Skeletal muscle tissue (tissue), 4 donors: Measurements from ENCODE around the gene KLK12. TPM values are rescaled to one million over a fixed set of nuclear protein-coding genes. Genes with fewer than 3 reads are reported as not detected.
"Not testable (repeated sequence)": the region's sequence is repeated elsewhere in the genome, so short reads cannot be mapped to it uniquely, and the experiment has no call there.

Experiments used
- H3K27ac ChIP-seq: one replicate; pipeline ENCODE4 v1.7.0; 2013; ENCODE audit warnings: mild to moderate bottlenecking, low read depth, low read length, inconsistent platforms
- H3K27me3 ChIP-seq, 3 donors: one replicate each; pipeline ENCODE4 v1.7.0; 2013; ENCODE audit warnings: low read length in 3 of 3; ENCODE audit not compliant: control insufficient read depth in 3 of 3, insufficient read depth in 3 of 3
- H3K36me3 ChIP-seq, 3 donors: one replicate each; pipeline ENCODE4 v1.7.0; 2013; ENCODE audit warnings: low read length in 3 of 3; ENCODE audit not compliant: control insufficient read depth in 3 of 3, insufficient read depth in 3 of 3
- H3K4me1 ChIP-seq, 3 donors: one replicate each; pipeline ENCODE4 v1.7.0; 2013; ENCODE audit warnings: low read length in 3 of 3, mild to moderate bottlenecking in 3 of 3; ENCODE audit not compliant: control insufficient read depth in 3 of 3, insufficient read depth in 3 of 3
- H3K4me3 ChIP-seq, 3 donors: one replicate each; pipeline ENCODE4 v1.7.0; 2013; ENCODE audit warnings: low read length in 3 of 3
- H3K9ac ChIP-seq, 3 donors: one replicate each; pipeline ENCODE4 v1.7.0; 2013; ENCODE audit warnings: low read length in 3 of 3, mild to moderate bottlenecking in 3 of 3, moderate library complexity in 2 of 3, low read depth in 1 of 3
- H3K9me3 ChIP-seq, 3 donors: one replicate each; pipeline ENCODE4 v1.7.0; 2013; ENCODE audit warnings: low read length in 3 of 3; ENCODE audit not compliant: control insufficient read depth in 3 of 3
- total RNA-seq: library from RNA; depleted of rRNA; stranded (reverse); fragments of >200 nt; gene quantifications from one replicate; pipeline ENCODE4 v1.2.3, GENCODE V29; 2014
- donor health status: Osteomylitis.

Gene KLK12
- total RNA-seq, 1 donor from 2014 or later = not detected

GRCh38 chr19:51000426-51000825, 34.4 kb downstream of the KLK12 start:
- H3K4me3 ChIP-seq = no peak overlapping the region
- no peaks in the 10 kb centered on the region for H3K36me3 ChIP-seq
- peaks cover 0 to 6% (median 0%) of the 10 kb centered on the region in 3 donors for H3K9me3 ChIP-seq
- no peak overlapping the region for H3K27ac ChIP-seq
- H3K9ac ChIP-seq = no peak overlapping the region
- peaks cover 0 to 27% (median 17%) of the 10 kb centered on the region in 3 donors for H3K27me3 ChIP-seq
- H3K4me1 ChIP-seq = no peaks in the 10 kb centered on the region

GRCh38 chr19:50998686-50999085, 36.1 kb downstream of the KLK12 start:
- Histone ChIP-seq H3K27me3 (peaks cover 0 to 23% (median 17%) of the 10 kb centered on the region in 3 donors), H3K9me3 (peaks cover 0 to 6% (median 3%) of the 10 kb centered on the region in 3 donors), H3K4me3 (no peak overlapping the region), H3K36me3 (no peaks in the 10 kb centered on the region), H3K9ac (no peak overlapping the region), H3K27ac (no peak overlapping the region), H3K4me1 (no peaks in the 10 kb centered on the region)

- H3K4me3 ChIP-seq = no peak overlapping the region
Observed at GRCh38 chr19:50998061-50998460, 36.7 kb downstream of the KLK12 start.

GRCh38 chr19:50994129-50994528, 40.7 kb downstream of the KLK12 start:
- Histone ChIP-seq H3K4me3 (no peak overlapping the region), H3K36me3 (no peaks in the 10 kb centered on the region), H3K27ac (no peak overlapping the region), H3K4me1 (no peaks in the 10 kb centered on the region), H3K9ac (no peak overlapping the region), H3K9me3 (peaks cover 0 to 3% (median 2%) of the 10 kb centered on the region in 3 donors), H3K27me3 (peaks cover 0 to 8% (median 0%) of the 10 kb centered on the region in 3 donors)

More at GRCh38 chr19:50998061-50998460, 36.7 kb downstream of the KLK12 start:
- H3K27ac ChIP-seq = no peak overlapping the region
- no peak overlapping the region for H3K9ac ChIP-seq
- no peaks in the 10 kb centered on the region for H3K4me1 ChIP-seq
- peaks cover 0 to 6% (median 3%) of the 10 kb centered on the region in 3 donors for H3K9me3 ChIP-seq
- no peaks in the 10 kb centered on the region for H3K36me3 ChIP-seq
- peaks cover 0 to 23% (median 17%) of the 10 kb centered on the region in 3 donors for H3K27me3 ChIP-seq

- no peaks in the 10 kb centered on the region for H3K4me1 ChIP-seq
- H3K27ac ChIP-seq = no peak overlapping the region
- no peak overlapping the region for H3K4me3 ChIP-seq
- no peak overlapping the region for H3K9ac ChIP-seq
- H3K9me3 ChIP-seq = peaks cover 0 to 3% (median 2%) of the 10 kb centered on the region in 3 donors
- H3K27me3 ChIP-seq = peaks cover 0 to 5% (median 0%) of the 10 kb centered on the region in 3 donors
- no peaks in the 10 kb centered on the region for H3K36me3 ChIP-seq
Observed at GRCh38 chr19:50992666-50993035, 42.2 kb downstream of the KLK12 start.

GRCh38 chr19:50984416-50984815, 50.4 kb downstream of the KLK12 start:
- H3K27me3 ChIP-seq = peaks cover 0 to 14% (median 5%) of the 10 kb centered on the region in 3 donors
- not testable (repeated sequence) for H3K4me1 ChIP-seq, H3K4me3 ChIP-seq, H3K9me3 ChIP-seq, H3K36me3 ChIP-seq, H3K9ac ChIP-seq, H3K27ac ChIP-seq

- no peaks in the 10 kb centered on the region for H3K9me3 ChIP-seq
- no peaks in the 10 kb centered on the region for H3K36me3 ChIP-seq
- no peak within 1 kb of the TSS for H3K4me3 ChIP-seq
- H3K9ac ChIP-seq = no peak within 1 kb of the TSS
- peaks cover 0 to 18% (median 5%) of the 10 kb centered on the region in 3 donors for H3K27me3 ChIP-seq
- no peaks in the 10 kb centered on the region for H3K4me1 ChIP-seq
- H3K27ac ChIP-seq = no peak within 1 kb of the TSS
Observed at GRCh38 chr19:50983625-50984292, 51.0 kb downstream of the KLK12 start, which contains the start of gene KLK7. Gene KLK7 (minus strand): TSS chr19:50983917. CDS start chr19:50982399, 1,518 bp downstream.

GRCh38 chr19:50982186-50982585, 52.6 kb downstream of the KLK12 start:
- Histone ChIP-seq H3K4me1 (no peaks in the 10 kb centered on the region), H3K9ac (no peak overlapping the region), H3K4me3 (no peak overlapping the region), H3K27me3 (peaks cover 5 to 22% (median 6%) of the 10 kb centered on the region in 3 donors), H3K36me3 (no peaks in the 10 kb centered on the region), H3K9me3 (peaks cover 0 to 3% (median 0%) of the 10 kb centered on the region in 3 donors), H3K27ac (no peak overlapping the region)

GRCh38 chr19:50981587-50982146, 53.1 kb downstream of the KLK12 start:
- H3K27me3 ChIP-seq = peaks cover 5 to 22% (median 6%) of the 10 kb centered on the region in 3 donors
- H3K36me3 ChIP-seq = no peaks in the 10 kb centered on the region
- H3K27ac ChIP-seq = no peak overlapping the region

GRCh38 chr19:50980208-50980607, 54.6 kb downstream of the KLK12 start:
- peaks cover 0 to 3% (median 0%) of the 10 kb centered on the region in 3 donors for H3K9me3 ChIP-seq
- H3K36me3 ChIP-seq = no peaks in the 10 kb centered on the region
- H3K4me3 ChIP-seq = no peak overlapping the region
- peaks cover 5 to 27% (median 6%) of the 10 kb centered on the region in 3 donors for H3K27me3 ChIP-seq
- no peaks in the 10 kb centered on the region for H3K4me1 ChIP-seq
- no peak overlapping the region for H3K27ac ChIP-seq
- H3K9ac ChIP-seq = no peak overlapping the region

More at GRCh38 chr19:50981587-50982146, 53.1 kb downstream of the KLK12 start:
- peaks cover 0 to 3% (median 0%) of the 10 kb centered on the region in 3 donors for H3K9me3 ChIP-seq
- H3K9ac ChIP-seq = no peak overlapping the region
- H3K4me1 ChIP-seq = no peaks in the 10 kb centered on the region
- H3K4me3 ChIP-seq = no peak overlapping the region
